GM18511 (cell line): Measurements from ENCODE around the gene NCAM2.

ENCODE experiments used
- ATAC-seq: cut with Tn5 transposase; IDR thresholded peaks from one replicate; pipeline ENCODE4 v1.9.1; 2021; ENCODE audit warnings: mild to moderate bottlenecking, moderate library complexity; ENCODE audit not compliant: unreplicated experiment

NCAM2 gene

DNA sequence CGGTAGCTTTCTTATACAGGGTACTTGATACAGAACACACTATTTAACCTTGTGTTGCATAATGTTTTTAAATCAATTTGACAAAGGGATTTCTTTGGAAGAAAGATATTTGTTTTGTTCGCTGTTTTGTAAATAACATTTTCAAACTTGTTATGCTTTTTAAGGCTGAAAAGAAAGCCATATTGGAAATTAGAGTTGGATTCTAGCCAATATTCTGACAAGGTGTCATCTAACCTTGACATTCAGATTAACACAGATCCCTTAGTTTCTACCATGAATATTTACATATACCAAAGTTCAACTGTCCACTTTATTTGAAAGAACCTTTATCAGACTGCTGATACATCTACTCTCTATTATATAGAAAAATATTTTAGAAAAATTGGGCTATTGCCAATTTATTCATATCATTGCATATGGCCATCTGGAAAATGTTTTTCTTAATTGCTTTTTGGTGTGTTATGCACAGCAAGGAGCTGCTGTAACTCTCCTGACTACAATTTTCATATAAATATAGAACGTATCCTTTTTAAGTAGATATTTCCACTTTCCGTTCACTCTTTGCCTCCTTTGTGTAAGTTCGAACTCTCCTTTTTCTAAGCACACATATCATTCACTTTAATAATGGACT lies 206.3 kb downstream of the NCAM2 start:
- no peak for ATAC-seq

DNA sequence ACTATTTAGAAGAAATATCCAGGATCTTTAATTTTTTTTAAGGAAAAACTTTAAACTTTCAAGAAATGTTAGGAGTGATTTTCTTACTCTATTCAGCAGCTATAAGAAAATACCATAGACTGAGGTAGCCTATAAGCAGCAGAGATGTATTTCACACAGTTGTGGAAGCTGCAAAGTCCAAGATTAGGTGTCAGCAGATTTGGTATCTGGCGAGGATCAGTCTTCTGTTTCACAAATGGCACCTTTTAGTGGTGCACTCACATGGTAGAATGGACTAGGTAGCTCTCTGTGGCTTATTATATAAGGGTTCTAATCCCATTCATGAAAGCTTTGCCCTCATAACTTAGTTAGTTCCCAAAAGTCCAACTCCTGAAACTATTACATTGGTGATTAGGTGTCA lies 207.4 kb downstream of the NCAM2 start:
- ATAC-seq: no peak

DNA sequence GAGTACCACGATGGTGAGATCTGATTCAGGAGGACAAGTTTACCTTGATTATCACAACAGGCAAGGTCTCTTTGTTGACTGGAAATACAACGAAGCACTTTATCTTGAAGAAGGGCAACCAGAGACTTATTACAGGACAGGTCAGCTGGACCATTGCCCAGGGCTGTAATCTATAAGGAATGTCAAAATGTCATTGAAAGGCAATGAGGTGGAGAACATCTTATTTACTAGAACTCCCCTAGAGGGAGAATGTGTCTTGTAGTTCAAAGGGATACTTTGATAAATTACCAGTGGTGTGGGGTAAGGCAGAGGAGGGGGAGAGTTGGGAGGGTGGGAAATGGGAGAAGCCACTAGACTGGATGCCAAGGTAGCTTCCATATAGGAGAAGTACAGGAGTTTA lies 212.3 kb downstream of the NCAM2 start:
- no peak for ATAC-seq

DNA sequence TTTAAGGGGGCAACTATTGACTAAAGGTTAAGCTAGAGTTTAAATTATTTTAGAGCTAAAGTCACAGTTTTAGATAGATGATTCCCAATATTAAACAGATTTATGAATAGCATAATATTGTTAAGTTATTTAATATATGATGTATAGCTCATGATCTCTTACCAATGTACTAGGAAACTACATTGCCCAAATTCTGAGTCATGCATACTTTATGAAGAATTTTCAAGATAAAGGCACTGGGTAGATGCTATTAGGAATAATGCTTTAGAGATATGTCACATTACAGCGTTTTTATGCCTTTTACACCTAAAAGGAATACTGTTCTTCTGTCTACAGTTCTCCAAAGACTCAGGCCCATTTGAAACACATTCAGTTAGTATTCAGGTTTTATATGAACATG lies 215.1 kb downstream of the NCAM2 start:
- ATAC-seq: no peak

DNA sequence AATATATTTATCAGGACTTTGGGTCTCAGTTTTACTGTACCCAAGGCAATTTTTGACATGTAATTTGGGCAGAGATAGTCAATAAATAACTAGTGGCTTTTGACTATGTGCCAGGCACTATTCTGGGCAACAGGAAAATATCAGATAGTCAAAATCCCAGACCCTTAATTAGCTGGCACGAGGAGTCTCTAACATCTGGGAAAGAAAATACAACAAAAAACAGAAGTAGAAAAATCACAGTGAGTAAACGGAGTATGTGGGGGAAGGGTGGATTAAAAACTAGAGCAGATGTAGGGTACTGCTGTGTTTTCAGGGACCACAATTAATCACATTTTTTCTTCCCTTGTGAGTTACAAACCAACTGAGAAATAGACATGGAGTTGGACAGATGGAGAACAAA lies 217.8 kb downstream of the NCAM2 start:
- ATAC-seq: no peak

DNA sequence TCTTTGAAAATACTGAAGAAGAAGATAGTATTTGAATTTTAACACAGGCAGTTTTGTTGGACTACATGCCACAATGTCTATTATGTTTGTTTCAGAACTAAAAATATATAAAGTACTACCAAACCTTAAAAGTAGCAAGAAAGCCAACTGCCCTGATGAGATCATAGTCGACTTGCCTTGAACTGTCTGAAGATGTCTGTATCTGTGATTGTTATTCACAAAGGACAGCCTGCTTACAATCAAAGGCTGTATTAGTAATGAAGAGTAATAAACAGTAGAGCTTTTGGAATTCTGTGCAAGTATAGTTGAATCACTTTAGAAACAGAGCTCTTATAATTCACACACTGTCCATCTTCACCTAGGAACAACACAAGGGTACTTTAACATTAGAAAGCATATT lies 228.3 kb downstream of the NCAM2 start:
- ATAC-seq: no peak

DNA sequence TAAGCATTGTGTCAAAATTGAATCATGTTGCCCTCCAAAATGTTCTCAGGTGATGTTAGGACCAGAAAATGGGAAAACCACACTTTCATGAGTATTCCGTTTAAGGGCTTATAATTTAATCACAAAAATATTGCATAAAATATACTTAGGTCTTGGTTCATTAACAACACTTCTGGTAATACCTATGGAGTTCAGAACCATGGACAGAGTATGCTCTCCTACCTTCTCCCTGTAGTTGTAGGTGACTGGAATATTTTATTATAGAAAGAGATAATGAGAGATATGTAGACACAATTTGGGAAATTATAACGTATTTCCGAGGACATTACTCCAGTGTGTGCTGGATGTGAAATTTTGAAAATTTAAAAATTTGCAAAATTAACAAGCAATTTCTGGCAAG lies 232.5 kb downstream of the NCAM2 start:
- no peak for ATAC-seq

DNA sequence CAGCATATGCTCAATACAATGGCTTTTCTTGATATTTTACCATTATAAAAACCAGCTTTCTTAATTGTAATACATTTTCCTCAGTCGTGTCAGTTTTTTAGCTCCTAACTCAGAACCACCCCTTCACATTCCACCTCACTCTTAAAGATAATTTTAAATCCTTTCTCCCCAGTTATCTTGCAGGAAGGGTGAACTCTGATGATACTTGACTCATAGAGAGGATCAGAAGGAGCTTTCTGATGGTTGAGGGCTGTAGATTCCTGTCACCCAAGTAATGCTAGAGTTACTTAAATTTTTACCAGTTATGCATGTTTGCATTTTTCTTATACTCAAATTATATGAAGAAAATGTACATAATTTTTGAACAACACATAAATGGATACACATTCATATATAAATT lies 233.7 kb downstream of the NCAM2 start:
- ATAC-seq: no peak

DNA sequence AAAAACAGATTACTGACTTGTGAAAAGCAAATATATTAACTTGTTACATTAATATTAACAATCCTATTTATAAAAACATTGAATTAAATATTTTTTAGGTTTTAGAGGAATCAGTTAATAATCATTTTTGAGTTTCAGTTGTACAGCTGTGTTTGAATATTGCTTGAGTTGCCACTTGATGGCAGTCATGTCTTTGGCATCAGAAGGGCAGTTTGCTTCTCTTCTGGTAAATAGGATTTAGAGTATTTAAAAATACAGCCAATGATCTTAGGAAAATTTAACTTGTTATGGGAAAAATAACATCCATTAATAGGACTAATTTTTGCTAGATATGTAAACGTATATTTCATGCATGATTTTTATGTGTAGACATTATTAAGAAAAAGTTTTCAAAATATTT lies 234.1 kb downstream of the NCAM2 start:
- no peak for ATAC-seq

DNA sequence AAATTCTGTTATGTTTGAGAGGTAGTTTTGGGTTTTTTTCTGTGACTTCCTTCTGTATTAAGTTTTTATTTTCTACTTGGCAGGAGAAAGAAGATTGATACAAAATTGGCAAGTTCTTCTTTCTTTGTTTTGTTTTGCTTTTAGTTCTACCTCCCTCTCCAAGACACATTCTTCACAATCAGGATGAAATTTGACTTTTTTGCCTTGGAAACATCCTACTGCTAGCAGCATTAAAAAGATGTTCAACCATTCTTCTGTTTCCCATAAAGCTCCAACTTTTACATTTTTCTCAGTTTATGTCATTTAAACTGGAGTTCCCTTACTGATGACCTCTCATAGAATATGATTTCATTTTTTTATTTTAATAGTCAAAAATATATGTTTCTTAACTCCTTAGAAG lies 234.8 kb downstream of the NCAM2 start:
- no peak for ATAC-seq

DNA sequence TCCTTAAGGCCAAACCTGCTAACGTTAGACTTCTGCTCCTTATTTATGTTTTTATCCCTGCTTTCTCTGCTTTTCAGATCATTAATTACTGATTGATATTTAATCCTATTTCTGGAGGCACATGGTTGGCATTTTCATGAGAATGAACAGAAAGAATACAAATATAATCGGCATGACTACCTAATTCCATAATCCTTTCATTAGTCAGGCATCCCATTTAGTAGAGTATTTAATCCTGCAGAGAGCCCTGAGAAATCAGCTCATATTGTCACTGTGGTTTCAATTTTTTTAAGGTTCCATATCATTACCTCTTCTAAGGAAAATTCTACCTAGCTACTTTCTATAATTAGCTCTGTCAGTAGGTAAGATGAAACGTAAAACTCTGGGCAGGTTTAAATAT lies 238.8 kb downstream of the NCAM2 start:
- no peak for ATAC-seq

DNA sequence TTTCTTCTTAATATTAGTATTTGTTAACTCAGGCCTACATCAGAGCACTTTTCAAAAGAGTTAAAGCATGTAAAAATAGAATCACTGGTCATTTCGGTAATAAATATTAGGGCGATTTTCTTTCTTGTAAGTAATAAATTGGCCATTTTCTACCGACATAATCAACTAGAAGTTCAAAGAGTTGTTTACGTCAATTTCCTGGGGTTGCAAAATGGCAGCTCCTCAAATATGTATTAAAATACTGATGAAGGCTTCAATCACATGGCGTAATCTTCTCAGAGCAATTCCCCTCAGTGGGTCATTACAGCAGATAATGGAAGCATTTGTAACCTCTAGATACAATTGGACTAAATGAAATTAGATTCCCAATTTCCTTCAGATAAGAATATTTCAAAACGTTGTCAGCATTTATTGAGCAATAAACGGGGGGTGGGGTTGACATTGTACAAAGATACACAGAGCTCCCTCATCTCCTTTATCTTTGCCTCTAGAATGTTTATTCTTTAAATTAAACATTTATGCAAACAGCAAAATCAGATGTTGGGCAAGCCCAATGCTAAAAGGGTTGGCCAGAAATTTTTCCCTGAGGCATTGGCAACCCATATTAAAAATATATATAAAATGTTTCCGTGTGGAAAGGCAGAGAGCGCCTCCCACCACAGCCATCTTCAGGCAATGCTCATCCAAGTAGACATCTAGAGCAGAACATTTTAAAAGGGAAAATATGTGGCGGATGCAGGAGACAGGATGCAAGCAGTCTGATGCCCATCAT lies 240.6 kb downstream of the NCAM2 start:
- no peak for ATAC-seq

DNA sequence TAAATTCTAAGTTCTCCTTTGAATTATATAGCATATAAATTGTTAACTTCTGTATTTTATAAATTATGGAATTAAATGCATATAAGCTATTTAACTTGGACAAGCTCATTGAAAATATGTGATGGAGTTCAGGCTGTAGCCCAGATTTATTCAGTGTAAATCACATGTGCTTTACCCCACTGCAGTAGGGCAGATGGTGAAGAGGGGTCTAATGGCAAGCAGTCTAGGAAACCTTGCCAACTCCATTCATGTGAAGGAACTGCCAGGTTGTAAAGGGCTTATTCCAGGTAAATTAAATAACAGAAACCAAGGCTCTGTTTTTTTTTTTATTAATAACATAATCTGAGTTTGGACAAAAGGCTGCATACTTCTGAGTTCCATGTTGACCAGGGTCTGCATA lies 243.2 kb downstream of the NCAM2 start:
- ATAC-seq: no peak

DNA sequence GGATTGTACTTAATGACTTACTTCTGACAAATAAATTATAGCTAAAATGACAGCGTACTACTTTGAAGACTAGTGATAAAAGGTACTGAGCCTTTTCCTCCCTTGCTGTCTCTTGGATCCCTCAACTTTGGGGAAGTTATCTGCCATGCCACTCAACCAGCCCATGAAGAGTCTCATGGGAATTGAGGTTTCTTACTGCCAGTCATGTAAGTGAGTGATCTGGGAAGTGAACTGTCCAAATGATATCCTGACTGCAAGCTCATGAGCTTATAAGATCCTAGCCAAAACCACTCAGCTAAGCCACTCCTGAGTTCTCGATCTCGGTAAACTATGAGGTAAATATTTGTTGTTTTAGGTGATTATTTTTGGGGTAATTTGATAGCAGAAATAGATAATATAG lies 247.8 kb downstream of the NCAM2 start:
- ATAC-seq: no peak

DNA sequence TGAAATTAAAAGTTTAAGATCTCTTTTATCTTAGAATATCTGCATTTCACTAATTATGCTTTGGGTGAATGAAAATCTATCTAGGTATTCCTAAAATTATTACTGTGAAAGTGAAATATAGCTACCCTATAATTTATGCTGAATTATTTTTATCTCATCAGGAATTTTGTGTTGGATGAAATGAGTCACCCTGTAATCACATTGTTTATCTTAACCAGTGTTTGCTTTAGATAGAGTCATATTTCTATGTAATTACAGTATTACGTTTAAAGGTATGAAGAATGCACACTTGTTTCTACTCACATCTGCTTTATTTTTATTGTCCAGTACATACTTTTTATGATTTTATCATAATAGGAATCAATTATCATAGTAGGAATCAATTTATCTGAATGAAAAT lies 249.2 kb downstream of the NCAM2 start:
- ATAC-seq: no peak

DNA sequence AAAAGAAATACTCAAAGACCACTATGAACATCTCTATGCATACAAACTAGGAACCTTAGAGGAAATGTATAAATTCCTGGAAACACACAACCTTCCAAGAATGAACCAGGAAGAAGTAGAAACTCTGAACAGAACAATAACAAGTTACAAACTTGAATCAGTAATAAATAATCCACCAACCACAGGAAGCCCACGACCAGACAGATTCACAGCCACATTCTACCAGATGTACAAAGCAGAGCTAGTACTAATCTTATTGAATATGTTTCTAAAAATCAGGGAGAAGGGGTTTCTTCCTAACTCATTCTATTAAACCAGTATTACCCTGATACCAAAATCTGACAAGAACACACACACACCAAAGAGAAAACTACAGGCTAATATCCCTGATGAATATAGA lies 263.8 kb downstream of the NCAM2 start:
- ATAC-seq: no peak

DNA sequence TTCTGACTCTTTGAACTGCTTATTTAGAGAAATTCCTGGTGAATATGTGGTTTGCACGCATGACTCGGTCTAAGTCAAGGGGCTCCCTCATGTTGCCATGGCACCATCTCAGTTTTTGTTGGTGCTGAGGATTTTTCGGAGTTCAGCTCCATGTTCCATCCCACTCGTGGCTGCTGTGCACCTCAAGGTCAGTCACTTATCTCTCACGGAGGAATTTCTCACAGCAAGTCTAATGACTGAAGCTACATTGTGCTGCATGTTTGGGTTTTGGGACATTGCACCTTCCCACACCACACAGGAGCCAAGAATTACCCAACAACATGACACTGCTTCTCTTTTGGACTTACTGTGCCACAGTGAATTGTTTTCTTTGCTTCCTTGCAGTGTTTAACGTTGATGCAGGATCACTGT lies 269.9 kb downstream of the NCAM2 start:
- no peak for ATAC-seq

DNA sequence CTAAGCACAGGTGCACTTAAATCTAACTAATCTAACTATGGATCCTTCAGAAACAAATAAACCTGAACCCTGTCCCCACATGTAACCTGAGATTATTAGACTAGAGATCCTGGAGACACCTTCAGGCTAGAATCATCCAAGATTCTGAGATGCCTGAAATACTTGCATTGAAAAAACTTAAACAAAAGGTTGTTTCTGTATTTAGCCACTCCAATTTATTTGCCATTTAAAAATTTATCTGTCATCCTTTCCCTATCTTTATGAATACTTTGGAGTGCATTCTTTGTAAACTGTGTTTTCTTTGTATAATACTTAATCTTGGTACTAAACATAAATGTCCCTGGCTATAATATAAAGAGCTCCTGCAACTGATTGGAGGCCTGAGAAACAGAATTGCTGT lies 270.7 kb downstream of the NCAM2 start:
- ATAC-seq: no peak

DNA sequence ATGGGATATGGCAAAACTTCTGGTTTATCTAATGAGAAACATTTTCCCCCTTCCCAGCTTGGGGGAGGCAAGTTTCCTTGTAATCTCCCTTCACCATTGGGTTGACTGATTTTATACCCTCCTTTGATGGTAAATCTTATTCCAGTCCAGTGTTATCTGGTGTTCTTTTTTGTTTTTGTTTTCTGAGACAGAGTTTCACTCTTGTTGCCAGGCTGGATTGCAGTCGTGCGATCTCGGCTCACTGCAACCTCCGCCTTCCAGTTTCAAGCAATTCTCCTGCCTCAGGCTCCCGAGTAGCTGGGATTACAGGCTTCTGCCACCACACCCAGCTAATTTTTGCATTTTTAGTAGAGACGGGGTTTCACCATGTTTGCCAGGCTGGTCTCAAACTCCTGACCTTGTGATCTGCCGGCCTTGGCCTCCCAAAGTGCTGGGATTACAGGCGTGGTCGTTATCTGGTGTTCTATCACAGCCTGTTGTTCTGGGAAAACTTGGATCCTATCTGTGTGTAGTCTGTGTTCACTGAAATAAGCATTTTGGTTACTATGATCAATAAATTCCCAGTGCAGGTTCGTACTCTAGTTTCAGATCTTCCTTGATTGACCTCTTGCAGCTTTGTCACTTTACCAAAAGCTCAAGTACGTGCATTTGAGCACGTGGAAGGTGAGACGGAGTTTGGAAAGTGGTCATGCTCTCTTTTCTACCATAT lies 281.1 kb downstream of the NCAM2 start:
- no peak for ATAC-seq

DNA sequence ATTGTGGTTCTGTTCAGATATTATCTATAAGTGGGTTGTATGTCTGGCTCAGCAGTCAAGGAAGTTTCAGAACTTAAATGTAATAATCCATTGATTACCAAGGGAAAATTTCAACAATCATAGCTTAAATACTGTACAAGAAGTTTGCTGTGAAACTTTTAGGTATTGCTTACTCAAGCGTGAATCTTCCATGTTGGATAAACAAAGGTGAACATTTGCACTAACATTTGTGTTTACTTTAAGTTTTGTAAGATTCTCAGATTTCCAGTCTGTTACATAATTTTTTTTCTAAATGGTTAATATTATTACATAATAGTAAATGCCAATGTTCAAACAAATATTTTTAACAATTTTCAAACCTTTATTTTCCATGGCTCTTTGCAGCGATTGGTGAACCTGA lies 285.6 kb downstream of the NCAM2 start:
- no peak for ATAC-seq

DNA sequence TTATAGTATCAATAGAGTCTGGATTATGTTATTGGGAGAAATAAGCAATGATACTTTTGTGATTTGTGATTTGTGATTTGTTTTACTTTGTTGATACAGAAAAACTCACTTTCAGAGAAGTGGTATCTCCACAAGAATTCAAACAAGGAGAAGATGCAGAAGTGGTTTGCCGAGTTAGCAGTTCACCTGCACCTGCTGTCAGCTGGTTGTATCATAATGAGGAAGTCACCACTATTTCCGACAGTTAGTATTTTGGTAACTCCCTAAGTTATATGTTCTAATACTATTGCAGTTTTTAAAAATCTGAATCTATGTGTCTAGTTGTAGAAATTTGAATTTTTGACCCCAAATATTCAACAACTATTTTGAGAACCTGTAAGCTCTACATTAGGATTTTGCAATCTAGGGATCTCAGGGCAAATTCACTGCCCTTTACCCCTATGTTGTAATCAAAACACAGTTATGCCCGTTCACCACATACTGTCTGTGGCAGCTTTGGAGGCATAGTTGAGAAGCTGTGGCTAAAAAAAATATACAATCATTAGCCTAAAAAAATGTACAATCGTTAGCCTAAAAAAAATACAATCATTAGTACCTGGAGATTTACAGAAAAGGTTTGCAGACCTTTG lies 288.1 kb downstream of the NCAM2 start:
- no peak for ATAC-seq

DNA sequence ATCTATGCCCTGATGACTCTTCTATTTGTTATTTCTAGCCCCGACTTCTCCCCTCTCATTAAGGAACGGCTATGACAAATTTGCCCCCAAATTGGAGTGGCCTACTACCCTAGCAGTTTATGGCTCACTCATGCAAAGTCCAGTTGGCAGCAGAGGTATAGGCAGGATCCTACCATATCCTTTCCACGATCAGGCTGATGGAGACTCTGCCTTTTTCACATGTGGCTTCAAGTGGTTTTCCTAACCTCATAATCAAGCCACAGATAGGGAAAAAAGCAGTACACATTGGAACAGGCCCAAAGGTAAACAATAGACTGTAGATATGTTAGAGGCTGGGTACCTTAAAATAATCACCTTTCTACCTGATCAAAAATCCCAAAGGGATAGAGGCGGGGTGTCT lies 292.5 kb downstream of the NCAM2 start:
- ATAC-seq: no peak
